Measurements from ENCODE around the gene MSL3. TPM values are rescaled to one million over a fixed set of nuclear protein-coding genes. Genes with fewer than 3 reads are reported as not detected.
A peak's percentile ranks its signal among the peaks of the same experiment; 100 is the strongest.

Gene MSL3
- total and polyA plus RNA-seq, 2 of the 8 experiments (the other 6 are each of a cell fraction or from before 2014, with no cell fraction given): 10.6 to 12.3 TPM

- no peak overlapping the region for H4K5ac ChIP-seq (ENCODE audit: insufficient read length, low read depth, low read length)
- no peak overlapping the region for H4K91ac ChIP-seq (replicated peaks; ENCODE audit: insufficient read length, low read length)
- H3K36me3 ChIP-seq (ENCODE audit: control insufficient read depth in 2 of 4, insufficient read depth in 4 of 4, low read length in 3 of 4): peaks cover 0 to 11% (median 4%) of the 10 kb centered on the region in 4 experiments; a peak in 4 of 8 replicates
- no peak overlapping the region; the same call in 1 of the 2 replicates for H3K18ac ChIP-seq (ENCODE audit: extremely low read depth, low read length)
- peaks cover 8% of the 10 kb centered on the region; the same call in 1 of the 2 replicates for H3K23me2 ChIP-seq (ENCODE audit: low read depth, low read length)
- no peak overlapping the region for H3K14ac ChIP-seq (ENCODE audit: insufficient read length)
- 0 out of 7 replicates have a peak, but pooled peaks cover 0 to 2% (median 0%) of the 10 kb centered on the region in 4 experiments for H3K27me3 ChIP-seq (replicated peaks in 1 of 4; ENCODE audit: control insufficient read depth in 3 of 4, extremely low read depth in 1 of 4, insufficient read depth in 3 of 4, low read length in 3 of 4)
- H3K9ac ChIP-seq (replicated peaks in 1 of 4; ENCODE audit: extremely low read depth in 1 of 4, low read depth in 3 of 4, low read length in 3 of 4): peak overlapping the region; percentile 48 to 66 (median 59); a peak in 6 of 7 replicates
- H3K79me1 ChIP-seq (ENCODE audit: low read depth, low read length): no peaks in the 10 kb centered on the region
- no peak overlapping the region for H3K56ac ChIP-seq (replicated peaks; ENCODE audit: insufficient read length, low read depth, low read length)
- no peak overlapping the region for H2BK12ac ChIP-seq (ENCODE audit: low read depth, low read length)
- WGBS, 2 experiments (ENCODE audit: extremely low coverage in 1 of 2, insufficient coverage in 1 of 2, insufficient read length in 1 of 2, insufficient replicate concordance in 2 of 2, low coverage in 1 of 2, low lambda C conversion rate in 2 of 2, missing lambda C conversion rate in 1 of 2): 1% methylated on average over 32 of the region's 66 CpGs; no CpG with 5 or more reads in 1 of the 2 experiments
- H3K9me3 ChIP-seq (ENCODE audit: insufficient read depth in 2 of 2, low read depth in 1 of 2, low read length in 1 of 2): no peaks in the 10 kb centered on the region
- no peak overlapping the region for H2BK5ac ChIP-seq (ENCODE audit: low read depth, low read length)
- peak in 1 of 2 experiments; percentile 84 for DNase-seq (ENCODE audit: low read depth in 1 of 2, low spot score in 2 of 2)
- H4K20me1 ChIP-seq (replicated peaks in 1 of 2; ENCODE audit: control insufficient read depth in 1 of 2, insufficient read depth in 2 of 2, low read length in 2 of 2): no peaks in the 10 kb centered on the region
- H2BK120ac ChIP-seq (replicated peaks; ENCODE audit: low read depth, low read length): no peak overlapping the region
- H4K8ac ChIP-seq (ENCODE audit: extremely low read depth, insufficient read depth, low read length): peak overlapping the region; percentile 80; the same call in 1 of the 2 replicates
- ChIA-PET POLR2A (ENCODE audit: partially characterized antibody) (interaction anchor here (1.1 kb wide), 1 partner anchor 223 kb away, joined by 3 read pairs; no protein-coding TSS in a partner anchor), CTCF (ENCODE audit: partially characterized antibody) (interaction anchor here (0.7 to 1.8 kb wide), 7 partner anchors 12 to 228 kb away, joined by 3 to 6 read pairs (median 4); no protein-coding TSS in a partner anchor)
- H2AK5ac ChIP-seq (ENCODE audit: low read depth, low read length): no peak overlapping the region
- H3K4me1 ChIP-seq (replicated peaks in 1 of 4; ENCODE audit: control insufficient read depth in 3 of 4, insufficient read depth in 4 of 4, low read length in 3 of 4): peaks cover 0 to 3% (median 0%) of the 10 kb centered on the region in 4 experiments; a peak in 2 of 7 replicates
- FAIRE-seq: no peak
- no peaks in the 10 kb centered on the region; a peak in 1 of 4 replicates for H3K79me2 ChIP-seq (ENCODE audit: control insufficient read depth in 1 of 2, insufficient read depth in 2 of 2, low read length in 2 of 2)
- no peak overlapping the region for H2BK20ac ChIP-seq (ENCODE audit: low read length)
- peak overlapping the region; percentile 84 to 92 for H3K4me2 ChIP-seq (ENCODE audit: insufficient read depth in 1 of 2, low read depth in 2 of 2, low read length in 2 of 2)
- no peak overlapping the region; the same call in 1 of the 2 replicates for H3K27ac ChIP-seq (ENCODE audit: low read depth, low read length)
- H2BK15ac ChIP-seq (ENCODE audit: low read length): no peak overlapping the region
- peak overlapping the region; percentile 76; the same call in 1 of the 2 replicates for H2AFZ ChIP-seq (ENCODE audit: low read length)
- H3K4ac ChIP-seq (replicated peaks; ENCODE audit: insufficient read length, low read depth, low read length): no peak overlapping the region
- peak overlapping the region; percentile 66 to 84 (median 76) for H3K4me3 ChIP-seq (ENCODE audit: extremely low read depth in 1 of 4, insufficient read depth in 2 of 4, low read depth in 3 of 4, low read length in 4 of 4)
- no peak overlapping the region for H3K23ac ChIP-seq (ENCODE audit: insufficient read length)
- TF ChIP-seq KDM1A (IDR thresholded peaks at IDR 0.05; ENCODE audit: borderline replicate concordance, low read length): no peak
- TF ChIP-seq CTCF (IDR thresholded peaks at IDR 0.05; ENCODE audit: control extremely low read depth in 1 of 3, insufficient read depth in 1 of 3, low read depth in 1 of 3, low read length in 3 of 3): peak; percentile 49 to 55 (median 51)
- TF ChIP-seq SAP30 (IDR thresholded peaks at IDR 0.05; ENCODE audit: insufficient read depth, insufficient replicate concordance, low read length): peak; percentile 65
- TF ChIP-seq EZH2 (IDR thresholded peaks at IDR 0.05; ENCODE audit: low read depth, low read length, severe bottlenecking): no peak
- TF ChIP-seq PHF8 (conservative IDR thresholded peaks at IDR 0.05; ENCODE audit: low read depth, low read length): peak; percentile 41; the same call in 1 of the 2 replicates
- TF ChIP-seq TCF12 (IDR thresholded peaks at IDR 0.05; ENCODE audit: low read depth, low read length): no peak
- no peak for TF ChIP-seq CREB1 (IDR thresholded peaks at IDR 0.05)
These were observed 549 bp downstream of the MSL3 start for GRCh38 chrX:11758400-11759171.

Data from H1 (cell line).